K562 (cell line): ENCODE results near the gene ABCC5. TPM values are rescaled to one million over a fixed set of nuclear protein-coding genes. Genes with fewer than 3 reads are reported as not detected.

Source experiments
- CREB5 ChIP-seq: fragments of 250-450 bp; sonication (Bioruptor Pico); IDR thresholded peaks from 2 replicates; pipeline ENCODE4 v1.5.0; 2020; ENCODE audit warnings: mild to moderate bottlenecking
- E4F1 ChIP-seq: fragments of 250-450 bp; sonication (Bioruptor Pico); IDR thresholded peaks from 2 replicates; pipeline ENCODE4 v1.5.0; 2021; ENCODE audit warnings: mild to moderate bottlenecking, borderline replicate concordance
- IRF1 ChIP-seq: sonication (generic); formaldehyde crosslinking; IDR thresholded peaks from 2 replicates; pipeline ENCODE4 v1.8.0; 2022; ENCODE audit warnings: missing genetic modification reagents, mild to moderate bottlenecking, borderline replicate concordance
- JUND ChIP-seq, 2 experiments: IDR thresholded peaks; 2 replicates in 1 of 2; 3 replicates in 1 of 2; pipeline ENCODE4 v1.6.1; 2011; ENCODE audit warnings: borderline replicate concordance in 2 of 2, low read depth in 2 of 2, low read length in 2 of 2, improper control_type of control experiment in 1 of 2, missing biosample characterization in 1 of 2, missing genetic modification characterization in 1 of 2, missing genetic modification reagents in 1 of 2
- MGA ChIP-seq: fragments of 450-650 bp; IDR thresholded peaks from 2 replicates; pipeline ENCODE4 v1.6.1; 2016; ENCODE audit warnings: mild to moderate bottlenecking, moderate library complexity
- ZSCAN32 ChIP-seq: fragments of 450-650 bp; formaldehyde crosslinking; IDR thresholded peaks from 2 replicates; pipeline ENCODE4 v1.4.0; 2020; ENCODE audit warnings: mild to moderate bottlenecking, moderate library complexity
- polyA plus RNA-seq, 8 experiments: library from polyadenylated mRNA; depleted of rRNA in 4 of 8; stranded (reverse) in 5 of 8; unstranded in 3 of 8; fragments of >200 nt; fragmentation: Nextera tagmentation in 2 of 8; fragmentation: Illumina TruSeq in 1 of 8; extraction: Ambion mirVana in 2 of 8; extraction: Trizol in 1 of 8; gene quantifications; 2 replicates each; pipeline versions ENCODE4 v1.2.1 to v1.2.3, GENCODE V29; 2011 to 2014; ENCODE audit warnings: inconsistent platforms in 1 of 8, missing spikeins in 1 of 8
- total RNA-seq, 7 experiments: library from RNA; depleted of rRNA in 6 of 7; stranded (reverse); fragments of >200 nt in 6 of 7; fragmentation: Illumina TruSeq in 2 of 7; extraction: Trizol in 2 of 7; gene quantifications; 2 replicates each; pipeline versions ENCODE4 v1.2.1 to v1.2.3, GENCODE V29; 2011 to 2021; ENCODE audit warnings: low replicate concordance in 1 of 7

ABCC5 gene
- total and polyA plus RNA-seq, 9 of the 15 experiments (the other 6 are each of a cell fraction or from before 2014, with no cell fraction given): 22.0 to 53.0 (median 41.9) TPM

- TF ChIP-seq MGA (peak; percentile 82), JUND (IDR thresholded peaks at IDR 0.05; ENCODE audit: borderline replicate concordance, low read depth, low read length) (0 out of 2 replicates have a peak, but pooled peaks have one; percentile 25), JUND (tag; IDR thresholded peaks at IDR 0.05; ENCODE audit: borderline replicate concordance, low read depth, low read length) (no peak; the same call in 2 of the 3 replicates), ZSCAN32 (CRISPR knock-in tag) (no peak), IRF1 (CRISPR knock-in tag) (no peak), E4F1 (no peak), CREB5 (CRISPR knock-in tag) (no peak)
Observed at GRCh38 chr3:184016811-184017671, 643 bp downstream of the ABCC5 start (continued).
